Keratinocyte (primary cell): ENCODE measurements around the gene TGM5. TPM values are rescaled to one million over a fixed set of nuclear protein-coding genes. Genes with fewer than 3 reads are reported as not detected.

Source experiments
- DNase-seq: peaks from one replicate; pipeline ENCODE4 v3.0.0-alpha.2; 2011; ENCODE audit warnings: low read depth, missing footprints, low spot score
- FAIRE-seq: peaks from 2 replicates; lab custom pipeline; 2011; peaks lifted over from hg19 to GRCh38; lab: Jason Lieb, UNC
- H2AFZ ChIP-seq: 2 replicates; pipeline ENCODE4 v1.6.0; 2012; ENCODE audit warnings: low read length, control low read depth, inconsistent platforms; ENCODE audit not compliant: control insufficient read depth
- H3K27ac ChIP-seq: 2 replicates; pipeline ENCODE4 v1.5.1; 2011; ENCODE audit warnings: low read length; ENCODE audit not compliant: control insufficient read depth, insufficient read depth
- H3K27me3 ChIP-seq: 3 replicates; pipeline ENCODE4 v1.6.0; 2011; ENCODE audit warnings: low read length; ENCODE audit not compliant: control insufficient read depth, insufficient read depth; ENCODE audit errors: extremely low read depth
- H3K36me3 ChIP-seq, 2 experiments: 2 replicates in 1 of 2; 3 replicates in 1 of 2; pipeline ENCODE4 v1.5.1; 2011; ENCODE audit warnings: low read length in 2 of 2, mild to moderate bottlenecking in 1 of 2; ENCODE audit not compliant: control insufficient read depth in 2 of 2, insufficient read depth in 2 of 2; ENCODE audit errors: extremely low read depth in 1 of 2
- H3K4me1 ChIP-seq: 3 replicates; pipeline ENCODE4 v1.5.1; 2011; ENCODE audit warnings: low read length; ENCODE audit not compliant: control insufficient read depth, insufficient read depth; ENCODE audit errors: extremely low read depth
- H3K4me2 ChIP-seq: 3 replicates; pipeline ENCODE4 v1.6.0; 2011; ENCODE audit warnings: low read depth, low read length; ENCODE audit not compliant: control insufficient read depth, insufficient read depth; ENCODE audit errors: extremely low read depth
- H3K4me3 ChIP-seq, 3 experiments: fragments of 200-600 bp in 1 of 3; sonication (generic) in 1 of 3; 2 replicates in 2 of 3; 3 replicates in 1 of 3; pipeline ENCODE4 v1.5.1; 2011 to 2016; ENCODE audit warnings: low read length in 3 of 3, mild to moderate bottlenecking in 3 of 3, control low read depth in 2 of 3, inconsistent platforms in 1 of 3, low read depth in 1 of 3, mixed read lengths in 1 of 3, mixed run types in 1 of 3, moderate library complexity in 1 of 3; ENCODE audit not compliant: control insufficient read depth in 2 of 3, insufficient read depth in 2 of 3; ENCODE audit errors: extremely low read depth in 1 of 3
- H3K79me2 ChIP-seq: 2 replicates; pipeline ENCODE4 v1.6.0; 2012; ENCODE audit warnings: low read length; ENCODE audit not compliant: control insufficient read depth, insufficient read depth
- H3K9ac ChIP-seq: 3 replicates; pipeline ENCODE4 v1.6.0; 2011; ENCODE audit warnings: low read length; ENCODE audit not compliant: control insufficient read depth, insufficient read depth; ENCODE audit errors: extremely low read depth
- H3K9me1 ChIP-seq: 3 replicates; pipeline ENCODE4 v1.6.0; 2011; ENCODE audit warnings: low read length; ENCODE audit not compliant: control insufficient read depth, insufficient read depth; ENCODE audit errors: extremely low read depth
- H3K9me3 ChIP-seq: 2 replicates; pipeline ENCODE4 v1.5.1; 2012; ENCODE audit warnings: low read depth, low read length; ENCODE audit not compliant: control insufficient read depth
- H4K20me1 ChIP-seq: 3 replicates; pipeline ENCODE4 v1.6.0; 2011; ENCODE audit warnings: low read length; ENCODE audit not compliant: control insufficient read depth, insufficient read depth; ENCODE audit errors: extremely low read depth
- CTCF ChIP-seq, 3 experiments: IDR thresholded peaks in 1 of 3; conservative IDR thresholded peaks in 1 of 3; optimal IDR thresholded peaks in 1 of 3; 2 replicates in 2 of 3; 3 replicates in 1 of 3; pipeline versions ENCODE3 to v1.5.1; 2011; ENCODE audit warnings: low read length in 3 of 3, mild to moderate bottlenecking in 3 of 3, moderate library complexity in 2 of 3, control low read depth in 1 of 3, inconsistent platforms in 1 of 3; ENCODE audit not compliant: insufficient read depth in 2 of 3; ENCODE audit errors: extremely low read depth in 1 of 3
- EZH2 ChIP-seq: IDR thresholded peaks from one replicate; pipeline ENCODE4 v1.6.1; 2012; ENCODE audit warnings: inconsistent platforms, mild to moderate bottlenecking, low read length, moderate library complexity
- dilution Hi-C: fragments of 300-500 bp; cut with MboI; formaldehyde crosslinking; loops from one replicate; pipeline ENCODE4 v1.7.0; 2020; ENCODE audit warnings: low sequenced_read_pairs; ENCODE audit not compliant: extremely low pct_ligation_motif_present
- polyA plus RNA-seq, 5 experiments: library from polyadenylated mRNA; depleted of rRNA in 3 of 5; stranded (reverse) in 3 of 5; stranded (forward) in 1 of 5; unstranded in 1 of 5; fragments of >200 nt; gene quantifications; 1 replicate in 1 of 5; 2 replicates in 3 of 5; 3 replicates in 1 of 5; pipeline versions ENCODE4 v1.2.1 to v1.2.3, GENCODE V29; 2011 to 2012; ENCODE audit warnings: missing spikeins in 2 of 5, low read depth in 1 of 5, low replicate concordance in 1 of 5

Gene TGM5
- polyA plus RNA-seq, 1 donor (not counting 4 experiments of a cell fraction or from before 2014, with no cell fraction given): not detected

GRCh38 chr15:43196760-43197548, 69.8 kb downstream of the TGM5 start:
- no peak overlapping the region for H2AFZ ChIP-seq
- no peaks in the 10 kb centered on the region for H3K4me1 ChIP-seq
- H3K4me3 ChIP-seq: no peak overlapping the region
- dilution Hi-C loops: loop anchor here (10.0 kb wide), 1 partner anchor 88 kb away; no protein-coding TSS in a partner anchor
- peaks cover 9 to 17% of the 10 kb centered on the region in 2 experiments for H3K36me3 ChIP-seq
- no peaks in the 10 kb centered on the region for H3K9me3 ChIP-seq
- H3K27me3 ChIP-seq: no peaks in the 10 kb centered on the region
- DNase-seq (no peak), FAIRE-seq (no peak)
- no peak overlapping the region for H3K27ac ChIP-seq
- no peaks in the 10 kb centered on the region for H3K9me1 ChIP-seq
- H3K4me2 ChIP-seq: no peak overlapping the region
- TF ChIP-seq EZH2: no peak
- TF ChIP-seq CTCF (optimal IDR thresholded peaks at IDR 0.05 in 1 of 3, IDR thresholded peaks at IDR 0.05 in 1 of 3, conservative IDR thresholded peaks at IDR 0.05 in 1 of 3; ENCODE audit: extremely low read depth in 1 of 3, insufficient read depth in 2 of 3, low read length in 3 of 3): no peak
- H3K79me2 ChIP-seq: no peaks in the 10 kb centered on the region
- H4K20me1 ChIP-seq: no peaks in the 10 kb centered on the region
- H3K9ac ChIP-seq: no peak overlapping the region

GRCh38 chr15:43194795-43195194, 71.9 kb downstream of the TGM5 start:
- DNase-seq (no peak), FAIRE-seq (no peak)
- H3K4me3 ChIP-seq: no peak overlapping the region
- H3K4me2 ChIP-seq: no peak overlapping the region
- no peak for TF ChIP-seq CTCF (optimal IDR thresholded peaks at IDR 0.05 in 1 of 3, IDR thresholded peaks at IDR 0.05 in 1 of 3, conservative IDR thresholded peaks at IDR 0.05 in 1 of 3; ENCODE audit: extremely low read depth in 1 of 3, insufficient read depth in 2 of 3, low read length in 3 of 3)
- TF ChIP-seq EZH2: no peak
- H3K9ac ChIP-seq: no peak overlapping the region
- no peak overlapping the region for H3K27ac ChIP-seq
- dilution Hi-C loops: loop anchor here (10.0 kb wide), 1 partner anchor 90 kb away; no protein-coding TSS in a partner anchor
- no peaks in the 10 kb centered on the region for H3K79me2 ChIP-seq
- peaks cover 16 to 27% of the 10 kb centered on the region in 2 experiments for H3K36me3 ChIP-seq
- no peaks in the 10 kb centered on the region for H3K9me1 ChIP-seq
- no peak overlapping the region for H2AFZ ChIP-seq
- no peaks in the 10 kb centered on the region for H3K4me1 ChIP-seq
- H4K20me1 ChIP-seq: no peaks in the 10 kb centered on the region
- no peaks in the 10 kb centered on the region for H3K27me3 ChIP-seq
- H3K9me3 ChIP-seq: no peaks in the 10 kb centered on the region
